Measurements from ENCODE around the gene CAD. TPM values are rescaled to one million over a fixed set of nuclear protein-coding genes. Genes with fewer than 3 reads are reported as not detected.

The CAD gene
- total and polyA plus RNA-seq, 9 of the 15 experiments (the other 6 are each of a cell fraction or from before 2014, with no cell fraction given): 7.5 to 126 (median 33.7) TPM

- no peak for TF ChIP-seq HMBOX1 (IDR thresholded peaks at IDR 0.05)
- TF ChIP-seq E2F3 (CRISPR knock-in tag; IDR thresholded peaks at IDR 0.05): no peak
- TF ChIP-seq GABPB1 (CRISPR knock-in tag; IDR thresholded peaks at IDR 0.05): peak; percentile 88
- no peak for TF ChIP-seq FOXP1 (CRISPR knock-in tag; IDR thresholded peaks at IDR 0.05)
- no peak for TF ChIP-seq TFAM (CRISPR knock-in tag; conservative IDR thresholded peaks at IDR 0.05)
- TF ChIP-seq ZNF589 (CRISPR knock-in tag; IDR thresholded peaks at IDR 0.05; ENCODE audit: low read depth): no peak
- TF ChIP-seq ZNF174 (CRISPR knock-in tag; IDR thresholded peaks at IDR 0.05): no peak
- TF ChIP-seq, protein P1, sequence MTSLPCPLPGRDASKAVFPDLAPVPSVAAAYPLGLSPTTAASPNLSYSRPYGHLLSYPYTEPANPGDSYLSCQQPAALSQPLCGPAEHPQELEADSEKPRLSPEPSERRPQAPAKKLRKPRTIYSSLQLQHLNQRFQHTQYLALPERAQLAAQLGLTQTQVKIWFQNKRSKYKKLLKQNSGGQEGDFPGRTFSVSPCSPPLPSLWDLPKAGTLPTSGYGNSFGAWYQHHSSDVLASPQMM (CRISPR knock-in tag; IDR thresholded peaks at IDR 0.05): no peak
- TF ChIP-seq NUFIP1 (IDR thresholded peaks at IDR 0.05; ENCODE audit: partially characterized antibody): no peak
- TF ChIP-seq HDAC2 (IDR thresholded peaks at IDR 0.05): no peak
- TF ChIP-seq ZNF511 (CRISPR knock-in tag; IDR thresholded peaks at IDR 0.05): peak; percentile 64; the same call in 1 of the 2 replicates
- TF ChIP-seq SP1 (CRISPR knock-in tag; IDR thresholded peaks at IDR 0.05): peak; percentile 77
- TF ChIP-seq GTF2E2 (tag; IDR thresholded peaks at IDR 0.05): no peak
- no peak for TF ChIP-seq RBM39 (optimal IDR thresholded peaks at IDR 0.05; ENCODE audit: low read depth, low read length)
- no peak for TF ChIP-seq NFATC3 (IDR thresholded peaks at IDR 0.05)
- TF ChIP-seq, protein P2, sequence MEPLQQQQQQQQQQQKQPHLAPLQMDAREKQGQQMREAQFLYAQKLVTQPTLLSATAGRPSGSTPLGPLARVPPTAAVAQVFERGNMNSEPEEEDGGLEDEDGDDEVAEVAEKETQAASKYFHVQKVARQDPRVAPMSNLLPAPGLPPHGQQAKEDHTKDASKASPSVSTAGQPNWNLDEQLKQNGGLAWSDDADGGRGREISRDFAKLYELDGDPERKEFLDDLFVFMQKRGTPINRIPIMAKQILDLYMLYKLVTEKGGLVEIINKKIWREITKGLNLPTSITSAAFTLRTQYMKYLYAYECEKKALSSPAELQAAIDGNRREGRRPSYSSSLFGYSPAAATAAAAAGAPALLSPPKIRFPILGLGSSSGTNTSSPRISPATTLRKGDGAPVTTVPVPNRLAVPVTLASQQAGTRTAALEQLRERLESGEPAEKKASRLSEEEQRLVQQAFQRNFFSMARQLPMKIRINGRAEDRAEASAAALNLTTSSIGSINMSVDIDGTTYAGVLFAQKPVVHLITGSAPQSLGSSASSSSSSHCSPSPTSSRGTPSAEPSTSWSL (CRISPR knock-in tag; IDR thresholded peaks at IDR 0.05; ENCODE audit: borderline replicate concordance): no peak
- TF ChIP-seq LCOR (CRISPR knock-in tag; IDR thresholded peaks at IDR 0.05): peak; percentile 65; the same call in 1 of the 2 replicates
- TF ChIP-seq MED1 (CRISPR knock-in tag; IDR thresholded peaks at IDR 0.05; ENCODE audit: borderline replicate concordance): no peak
- no peak for TF ChIP-seq ZHX1 (conservative IDR thresholded peaks at IDR 0.05; ENCODE audit: low read length)
- TF ChIP-seq ZNF445 (CRISPR knock-in tag; IDR thresholded peaks at IDR 0.05; ENCODE audit: low read depth): no peak
These were observed 32.9 kb downstream of the CAD start (continued) for GRCh38 chr2:27249891-27250651.
